ENCODE measurements around the gene CACNG6.

CACNG6 gene

GRCh38 chr19:54045771-54046170 is 54.3 kb downstream of the CACNG6 start:
- DNase-seq (ENCODE audit: low spot score): no peak

DNA sequence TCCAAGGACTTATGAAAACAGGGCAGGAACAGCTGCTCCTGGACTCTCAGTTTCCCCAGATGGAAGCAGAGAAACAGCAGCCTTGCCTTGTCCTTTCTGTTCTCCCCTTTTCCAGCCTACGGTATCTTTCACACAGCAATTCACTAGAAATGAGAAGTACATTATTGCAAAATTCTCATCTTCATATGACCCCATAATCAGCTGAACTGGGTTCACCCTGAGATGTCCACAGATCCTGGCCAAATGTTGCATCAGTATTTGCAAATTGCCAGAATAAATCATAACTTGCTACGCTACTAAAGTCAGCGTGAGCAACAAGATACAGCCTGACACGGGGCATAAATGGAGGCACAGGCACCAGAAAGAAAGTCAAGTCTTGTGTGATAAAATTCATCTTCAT is 56.2 kb downstream of the CACNG6 start:
- no peak for DNase-seq (ENCODE audit: low spot score)
